ENCODE data around the gene SLC17A3.

The SLC17A3 gene

GRCh38 chr6:25874118-25874517 lies at the start of gene SLC17A3:
SLC17A3 (minus strand) TSS chr6:25874243; CDS start chr6:25868387, 5,856 bp downstream.
- DNase-seq (ENCODE audit: low read depth) = no peak

GRCh38 chr6:25922301-25922700 lies 48.3 kb upstream of the SLC17A3 start:
- peak; percentile 34 for DNase-seq (ENCODE audit: low read depth)

GRCh38 chr6:25921525-25922203 lies 47.6 kb upstream of the SLC17A3 start:
- DNase-seq (ENCODE audit: low read depth) = no peak

- no peak for DNase-seq (ENCODE audit: low read depth)
Measured at GRCh38 chr6:25919657-25920056, 45.6 kb upstream of the SLC17A3 start.

GRCh38 chr6:25918083-25918683 lies 44.1 kb upstream of the SLC17A3 start:
- no peak for DNase-seq (ENCODE audit: low read depth)

GRCh38 chr6:25916789-25917490 lies 42.9 kb upstream of the SLC17A3 start:
- no peak for DNase-seq (ENCODE audit: low read depth)

- no peak for DNase-seq (ENCODE audit: low read depth)
Measured at GRCh38 chr6:25916330-25916729, 42.3 kb upstream of the SLC17A3 start.

GRCh38 chr6:25913741-25914140 lies 39.7 kb upstream of the SLC17A3 start:
- no peak for DNase-seq (ENCODE audit: low read depth)

GRCh38 chr6:25911351-25911750 lies 37.3 kb upstream of the SLC17A3 start:
- no peak for DNase-seq (ENCODE audit: low read depth)

- no peak for DNase-seq (ENCODE audit: low read depth)
Measured at GRCh38 chr6:25907475-25908014, 33.5 kb upstream of the SLC17A3 start.

- DNase-seq (ENCODE audit: low read depth) = no peak
Measured at GRCh38 chr6:25903467-25904099, 29.5 kb upstream of the SLC17A3 start.

- no peak for DNase-seq (ENCODE audit: low read depth)
Measured at GRCh38 chr6:25902071-25902470, 28.0 kb upstream of the SLC17A3 start.

- DNase-seq (ENCODE audit: low read depth) = no peak
Measured at GRCh38 chr6:25900843-25901242, 26.8 kb upstream of the SLC17A3 start.

GRCh38 chr6:25899580-25900408 lies 25.8 kb upstream of the SLC17A3 start:
- DNase-seq (ENCODE audit: low read depth) = no peak

- DNase-seq (ENCODE audit: low read depth) = no peak
Measured at GRCh38 chr6:25899123-25899522, 25.1 kb upstream of the SLC17A3 start.

- no peak for DNase-seq (ENCODE audit: low read depth)
Measured at GRCh38 chr6:25898289-25898977, 24.4 kb upstream of the SLC17A3 start.

GRCh38 chr6:25896252-25896651 lies 22.2 kb upstream of the SLC17A3 start:
- no peak for DNase-seq (ENCODE audit: low read depth)

- DNase-seq (ENCODE audit: low read depth) = no peak
Measured at GRCh38 chr6:25895771-25896170, 21.7 kb upstream of the SLC17A3 start.

- no peak for DNase-seq (ENCODE audit: low read depth)
Measured at GRCh38 chr6:25893778-25894177, 19.7 kb upstream of the SLC17A3 start.

- DNase-seq (ENCODE audit: low read depth) = no peak
Measured at GRCh38 chr6:25892877-25893276, 18.8 kb upstream of the SLC17A3 start.
